Measurements from ENCODE around the gene SLC44A2.

Gene SLC44A2

DNA sequence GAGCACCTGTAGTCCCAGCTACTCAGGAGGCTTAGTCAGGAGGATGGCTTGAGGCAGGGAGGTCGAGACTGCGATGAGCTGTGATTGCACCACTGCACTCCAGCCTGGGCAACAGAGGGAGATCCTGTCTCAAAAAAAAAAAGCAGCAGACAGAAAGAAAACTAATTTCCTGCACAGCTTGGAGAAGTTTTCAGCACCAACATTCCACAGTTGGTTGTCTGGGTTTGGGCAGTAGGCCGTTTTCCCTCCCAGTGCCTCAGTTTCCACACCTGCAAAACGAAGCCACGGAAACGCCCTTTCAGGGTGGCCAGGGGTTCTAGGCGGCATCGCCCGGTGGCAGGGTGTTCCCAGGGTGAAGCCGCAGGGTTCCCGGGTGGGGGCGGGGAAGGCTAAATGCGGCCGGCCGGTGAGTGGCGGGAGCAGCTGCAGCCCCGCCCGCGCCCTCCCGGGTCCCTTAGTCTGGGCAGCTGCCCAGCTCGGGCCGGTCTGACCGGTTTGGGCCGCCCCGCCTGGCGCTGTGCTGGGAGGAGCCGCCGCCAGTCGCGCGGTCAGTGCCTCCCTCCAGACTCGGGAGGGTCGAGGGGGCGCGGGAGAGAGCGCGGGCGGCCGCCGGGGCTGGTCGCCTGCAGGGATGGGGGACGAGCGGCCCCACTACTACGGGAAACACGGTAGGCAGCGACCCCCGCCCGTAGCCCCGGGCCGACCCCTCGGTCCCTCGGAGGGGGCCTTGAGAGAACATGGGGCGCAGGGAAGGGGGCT lies at the start of gene SLC44A2:
TSS of gene SLC44A2 (plus strand) at position 551 of the 759 bp plus-strand sequence. CDS start at position 632, 81 bp downstream.
- DNase-seq (ENCODE audit: extremely low read depth, low read depth), result no peak
- TF ChIP-seq, protein P1, sequence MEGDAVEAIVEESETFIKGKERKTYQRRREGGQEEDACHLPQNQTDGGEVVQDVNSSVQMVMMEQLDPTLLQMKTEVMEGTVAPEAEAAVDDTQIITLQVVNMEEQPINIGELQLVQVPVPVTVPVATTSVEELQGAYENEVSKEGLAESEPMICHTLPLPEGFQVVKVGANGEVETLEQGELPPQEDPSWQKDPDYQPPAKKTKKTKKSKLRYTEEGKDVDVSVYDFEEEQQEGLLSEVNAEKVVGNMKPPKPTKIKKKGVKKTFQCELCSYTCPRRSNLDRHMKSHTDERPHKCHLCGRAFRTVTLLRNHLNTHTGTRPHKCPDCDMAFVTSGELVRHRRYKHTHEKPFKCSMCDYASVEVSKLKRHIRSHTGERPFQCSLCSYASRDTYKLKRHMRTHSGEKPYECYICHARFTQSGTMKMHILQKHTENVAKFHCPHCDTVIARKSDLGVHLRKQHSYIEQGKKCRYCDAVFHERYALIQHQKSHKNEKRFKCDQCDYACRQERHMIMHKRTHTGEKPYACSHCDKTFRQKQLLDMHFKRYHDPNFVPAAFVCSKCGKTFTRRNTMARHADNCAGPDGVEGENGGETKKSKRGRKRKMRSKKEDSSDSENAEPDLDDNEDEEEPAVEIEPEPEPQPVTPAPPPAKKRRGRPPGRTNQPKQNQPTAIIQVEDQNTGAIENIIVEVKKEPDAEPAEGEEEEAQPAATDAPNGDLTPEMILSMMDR (IDR thresholded peaks at IDR 0.05; ENCODE audit: low read depth, low read length, missing control alignments), result no peak
- H3K4me3 ChIP-seq (replicated peaks; ENCODE audit: low read depth, low read length), result peak within 1 kb of the TSS; percentile 37

DNA sequence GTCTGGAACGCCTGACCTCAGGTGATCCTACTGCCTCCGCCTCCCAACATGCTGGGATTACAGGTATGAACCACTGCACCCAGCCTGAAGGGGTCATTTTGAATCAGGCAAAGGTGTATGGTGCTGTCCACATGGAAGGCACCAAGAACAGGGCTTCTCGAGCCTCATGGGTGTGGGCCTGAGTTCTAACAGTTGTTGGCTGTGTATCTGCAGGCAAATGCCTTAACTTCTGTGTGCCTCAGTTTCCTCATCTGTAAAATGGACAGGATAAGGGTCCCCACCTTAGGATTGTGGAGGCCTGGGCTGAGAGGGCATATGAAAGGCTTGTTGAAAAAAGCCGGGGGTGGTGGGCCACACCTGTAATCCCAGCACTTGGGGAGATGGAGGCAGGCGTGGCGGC lies 47.4 kb upstream of the SLC44A2 start:
- TF ChIP-seq, protein P1 (IDR thresholded peaks at IDR 0.05; ENCODE audit: low read depth, low read length, missing control alignments), result no peak
- no peak for DNase-seq (ENCODE audit: extremely low read depth, low read depth)
- H3K4me3 ChIP-seq (replicated peaks; ENCODE audit: low read depth, low read length), result no peak overlapping the region

DNA sequence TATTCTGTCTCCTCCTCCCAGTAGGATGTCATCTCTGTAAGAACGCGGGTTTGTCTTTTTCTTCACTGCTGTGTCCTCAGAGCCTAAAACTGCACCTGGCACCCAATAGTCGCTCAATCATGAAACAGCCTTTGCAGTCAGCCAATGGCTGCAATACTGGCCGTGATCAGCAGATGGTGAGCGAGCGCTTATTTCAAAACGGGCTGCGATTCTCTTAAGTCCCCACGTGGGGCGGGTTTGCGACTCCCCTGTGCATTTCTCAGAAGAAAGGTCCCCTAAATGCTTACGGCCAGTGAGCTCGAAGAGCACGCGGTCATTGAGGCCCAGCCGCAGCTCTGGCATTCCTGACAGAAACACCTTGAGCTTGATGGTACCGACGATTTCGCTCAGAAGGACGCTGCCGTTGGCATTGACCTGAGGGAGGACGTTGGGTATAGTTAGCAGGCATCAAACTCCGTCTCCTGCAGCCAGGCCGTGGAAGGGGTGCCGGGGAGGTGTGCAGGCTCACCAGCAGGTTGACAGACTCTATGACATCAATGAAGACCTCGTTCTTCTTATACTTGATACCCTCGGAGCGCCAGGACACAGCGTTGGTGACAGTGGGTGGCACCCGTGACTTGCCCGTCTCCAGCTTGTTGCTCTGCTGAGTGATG lies 44.2 kb upstream of the SLC44A2 start:
- DNase-seq (ENCODE audit: extremely low read depth, low read depth), result peak; percentile 67
- TF ChIP-seq, protein P1 (IDR thresholded peaks at IDR 0.05; ENCODE audit: low read depth, low read length, missing control alignments), result peak; percentile 97
- no peak overlapping the region for H3K4me3 ChIP-seq (replicated peaks; ENCODE audit: low read depth, low read length)

DNA sequence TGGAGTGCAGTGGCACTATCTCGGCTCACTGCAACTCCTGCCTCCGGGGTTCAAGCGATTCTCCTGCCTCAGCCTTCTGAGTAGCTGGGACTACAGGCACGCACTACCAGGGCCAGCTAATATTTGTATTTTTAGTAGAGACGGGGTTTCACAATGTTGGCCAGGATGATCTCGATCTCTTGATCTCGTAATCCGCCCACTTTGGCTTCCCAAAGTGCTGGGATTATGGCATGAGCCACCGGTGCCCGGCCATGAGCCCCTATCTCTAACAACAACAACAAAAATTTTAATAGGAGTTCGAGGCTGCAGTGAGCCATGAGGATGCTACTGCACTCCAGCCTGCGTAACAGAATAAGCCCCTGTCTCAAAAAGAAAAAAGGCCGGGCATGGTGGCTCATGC lies 43.3 kb upstream of the SLC44A2 start:
- TF ChIP-seq, protein P1 (IDR thresholded peaks at IDR 0.05; ENCODE audit: low read depth, low read length, missing control alignments), result no peak
- no peak for DNase-seq (ENCODE audit: extremely low read depth, low read depth)
- no peak overlapping the region for H3K4me3 ChIP-seq (replicated peaks; ENCODE audit: low read depth, low read length)

DNA sequence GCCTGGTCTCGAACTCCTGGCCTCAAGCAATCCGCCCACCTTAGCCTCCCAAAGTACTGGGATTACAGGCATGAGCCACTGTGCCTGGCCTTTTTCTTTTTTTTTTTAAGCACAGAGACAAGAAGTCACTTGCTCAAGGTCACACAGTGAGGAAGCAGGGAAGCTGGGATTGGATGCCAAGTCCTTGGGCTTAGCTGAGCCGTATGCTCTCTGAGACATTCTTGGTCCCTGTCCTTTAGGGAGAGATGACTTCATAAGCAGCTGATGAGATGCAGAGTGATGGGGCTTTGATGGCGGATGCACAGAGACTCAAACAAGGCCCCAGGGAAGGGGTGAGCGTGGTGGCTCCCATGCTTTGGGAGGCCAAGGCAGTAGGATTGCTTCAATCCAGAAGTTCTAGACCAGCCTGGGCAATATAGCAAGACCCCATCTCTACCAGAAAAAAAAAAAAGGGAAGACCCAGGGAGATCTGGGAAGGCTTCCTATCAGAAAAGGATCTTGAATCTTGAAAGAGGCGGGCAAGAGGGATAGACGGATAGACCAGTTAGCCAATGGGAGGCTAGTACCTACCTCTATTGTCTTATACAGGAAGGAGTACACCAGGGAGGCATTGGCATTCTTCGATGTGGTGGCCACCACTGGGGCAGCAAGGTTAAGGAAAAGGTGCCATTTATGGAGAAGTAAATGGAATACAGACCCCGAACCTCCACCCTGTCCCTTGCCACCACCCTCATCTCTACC lies 42.1 kb upstream of the SLC44A2 start:
- TF ChIP-seq, protein P1 (IDR thresholded peaks at IDR 0.05; ENCODE audit: low read depth, low read length, missing control alignments), result no peak
- no peak for DNase-seq (ENCODE audit: extremely low read depth, low read depth)
- no peak overlapping the region for H3K4me3 ChIP-seq (replicated peaks; ENCODE audit: low read depth, low read length)

DNA sequence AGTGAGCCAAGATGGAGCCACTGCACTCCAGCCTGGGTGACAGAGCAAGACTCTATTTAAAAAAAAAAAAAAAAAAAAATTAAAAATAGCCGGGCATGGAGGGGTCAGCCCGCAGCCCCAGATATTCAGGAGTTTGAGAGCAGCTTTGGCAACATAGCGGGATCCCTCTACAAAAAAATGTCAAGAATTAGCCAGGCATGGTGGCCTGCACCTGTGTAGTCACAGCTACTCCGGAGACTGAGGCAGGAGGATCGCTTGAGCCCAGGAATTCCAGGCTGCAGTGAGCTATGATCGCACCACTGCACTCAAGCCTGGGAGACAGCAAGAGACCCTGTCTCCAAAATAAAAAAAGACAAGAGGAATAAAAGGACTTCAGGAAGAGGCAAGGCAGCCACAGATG lies 39.0 kb upstream of the SLC44A2 start:
- TF ChIP-seq, protein P1 (IDR thresholded peaks at IDR 0.05; ENCODE audit: low read depth, low read length, missing control alignments), result no peak
- DNase-seq (ENCODE audit: extremely low read depth, low read depth), result no peak
- no peak overlapping the region for H3K4me3 ChIP-seq (replicated peaks; ENCODE audit: low read depth, low read length)
